ENCODE data around the gene EPRS1.

Gene EPRS1

DNA sequence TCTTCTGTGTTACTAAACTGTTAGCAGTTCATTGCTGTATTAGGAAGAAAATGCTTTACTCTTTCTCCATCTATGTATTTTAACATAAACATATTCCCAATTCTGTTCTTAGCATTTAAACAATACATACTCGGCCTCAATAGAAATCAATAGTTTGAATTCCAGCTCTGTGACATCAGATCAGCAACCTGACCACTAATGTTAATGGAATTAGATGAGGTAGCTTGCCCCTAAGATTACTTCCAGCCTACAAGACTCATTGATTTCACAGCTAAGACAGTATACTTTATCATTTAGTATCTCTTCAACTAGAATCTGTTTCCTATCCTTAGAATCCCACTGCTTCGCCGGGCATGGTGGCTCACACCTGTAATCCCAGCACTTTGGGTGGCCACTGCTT is 38.9 kb downstream of the EPRS1 start:
- no peak overlapping the region for H4K8ac ChIP-seq (ENCODE audit: low read depth, low read length)
- H3K36me3 ChIP-seq (ENCODE audit: control insufficient read depth, insufficient read depth, low read length) = no peaks in the 10 kb centered on the region
- no peak overlapping the region for H3K23ac ChIP-seq (ENCODE audit: low read length)
- no peak overlapping the region for H3K4me3 ChIP-seq (ENCODE audit: low read length)
- no CpG with 5 or more reads among the region's 3 CpGs for WGBS (ENCODE audit: extremely low coverage, insufficient coverage, low lambda C conversion rate)
- H2AK5ac ChIP-seq (ENCODE audit: low read length) = no peak overlapping the region
- H3K27ac ChIP-seq (ENCODE audit: low read depth, low read length) = no peak overlapping the region
- H4K5ac ChIP-seq (ENCODE audit: low read length) = no peak overlapping the region
- no peaks in the 10 kb centered on the region for H3K27me3 ChIP-seq (ENCODE audit: insufficient read depth, low read length, poor library complexity)
- no peak overlapping the region for H3K9ac ChIP-seq (ENCODE audit: low read length)
- H2BK120ac ChIP-seq (ENCODE audit: low read depth, low read length) = no peak overlapping the region
- H3K79me1 ChIP-seq (ENCODE audit: low read length) = no peaks in the 10 kb centered on the region
- H2BK5ac ChIP-seq (ENCODE audit: low read length) = no peak overlapping the region
- H2BK15ac ChIP-seq (replicated peaks; ENCODE audit: low read depth) = no peak overlapping the region
- H3K4me1 ChIP-seq (ENCODE audit: control insufficient read depth, low read depth, low read length) = no peaks in the 10 kb centered on the region
- H3K4ac ChIP-seq (ENCODE audit: low read depth, low read length) = no peak overlapping the region
- H3K79me2 ChIP-seq (ENCODE audit: control insufficient read depth, insufficient read depth, low read length) = no peaks in the 10 kb centered on the region
- no peak overlapping the region for H3K56ac ChIP-seq (ENCODE audit: low read length)
- peak; percentile 40 for DNase-seq
- no peak overlapping the region for H3K4me2 ChIP-seq (ENCODE audit: low read length)
- H3K18ac ChIP-seq (ENCODE audit: low read length) = no peak overlapping the region

DNA sequence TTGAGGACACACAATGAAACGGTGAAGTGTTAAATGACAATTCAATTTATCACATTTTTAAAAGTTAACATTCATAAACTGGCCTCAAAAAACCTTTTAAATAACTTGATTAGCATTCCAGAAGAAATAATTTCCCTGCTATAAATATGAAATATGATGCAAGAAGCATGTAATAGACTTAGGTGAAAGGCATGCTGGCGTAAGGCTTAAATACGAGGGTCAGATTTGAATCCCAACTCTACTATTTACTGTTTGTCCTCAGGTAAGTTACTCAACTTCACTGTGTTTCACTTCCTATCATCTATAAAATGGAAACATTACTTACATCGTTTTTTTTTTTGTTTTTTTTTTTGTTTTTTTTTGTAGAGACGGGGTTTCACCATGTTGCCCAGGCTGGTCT is 40.8 kb downstream of the EPRS1 start:
- Histone ChIP-seq H2BK15ac (replicated peaks; ENCODE audit: low read depth) (no peak overlapping the region), H3K79me2 (ENCODE audit: control insufficient read depth, insufficient read depth, low read length) (no peaks in the 10 kb centered on the region), H3K9ac (ENCODE audit: low read length) (no peak overlapping the region), H3K4me1 (ENCODE audit: control insufficient read depth, low read depth, low read length) (no peaks in the 10 kb centered on the region), H3K4me3 (ENCODE audit: low read length) (no peak overlapping the region), H3K18ac (ENCODE audit: low read length) (no peak overlapping the region), H3K27me3 (ENCODE audit: insufficient read depth, low read length, poor library complexity) (no peaks in the 10 kb centered on the region), H2AK5ac (ENCODE audit: low read length) (no peak overlapping the region), H4K5ac (ENCODE audit: low read length) (no peak overlapping the region), H3K4me2 (ENCODE audit: low read length) (no peak overlapping the region), H3K23ac (ENCODE audit: low read length) (no peak overlapping the region), H3K27ac (ENCODE audit: low read depth, low read length) (no peak overlapping the region), H3K56ac (ENCODE audit: low read length) (no peak overlapping the region), H2BK120ac (ENCODE audit: low read depth, low read length) (no peak overlapping the region), H2BK5ac (ENCODE audit: low read length) (no peak overlapping the region), H4K8ac (ENCODE audit: low read depth, low read length) (no peak overlapping the region), H3K4ac (ENCODE audit: low read depth, low read length) (no peak overlapping the region), H3K36me3 (ENCODE audit: control insufficient read depth, insufficient read depth, low read length) (no peaks in the 10 kb centered on the region), H3K79me1 (ENCODE audit: low read length) (no peaks in the 10 kb centered on the region)
- no CpG with 5 or more reads among the region's 5 CpGs for WGBS (ENCODE audit: extremely low coverage, insufficient coverage, low lambda C conversion rate)
- no peak for DNase-seq

DNA sequence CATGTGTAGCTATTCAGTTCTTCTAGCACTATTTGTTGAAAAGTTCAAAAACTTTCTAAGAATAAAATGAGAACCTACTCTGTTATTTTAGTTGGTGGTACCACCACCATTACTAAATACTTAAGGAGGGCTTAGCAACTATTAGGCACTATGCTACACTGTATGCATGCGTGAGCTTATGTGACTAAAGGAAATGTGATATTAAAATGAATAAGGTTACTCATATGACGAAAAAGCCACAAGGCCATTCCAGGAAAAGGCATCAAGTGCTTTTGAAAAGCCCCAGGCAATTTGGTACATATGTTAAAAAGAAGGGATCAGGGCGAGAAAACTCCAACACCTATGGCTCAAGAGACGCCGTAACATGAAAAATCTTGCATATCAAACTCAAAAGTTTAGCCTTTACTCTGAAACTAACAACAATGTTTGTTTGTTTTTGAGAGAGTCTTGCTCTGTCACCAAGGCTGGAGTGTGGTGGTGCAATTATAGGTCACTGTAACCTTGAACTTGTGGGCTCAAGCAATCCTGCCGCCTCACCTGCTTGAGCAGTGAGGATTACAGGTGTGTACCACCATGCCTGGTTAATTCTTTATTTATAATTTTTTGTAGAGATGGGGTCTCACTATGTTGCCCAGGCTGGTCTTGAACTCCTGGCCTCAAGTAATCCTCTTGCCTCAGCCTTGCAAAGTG is 42.5 kb downstream of the EPRS1 start:
- no peaks in the 10 kb centered on the region for H3K79me2 ChIP-seq (ENCODE audit: control insufficient read depth, insufficient read depth, low read length)
- no peak for DNase-seq
- no peak overlapping the region for H3K9ac ChIP-seq (ENCODE audit: low read length)
- H3K36me3 ChIP-seq (ENCODE audit: control insufficient read depth, insufficient read depth, low read length) = no peaks in the 10 kb centered on the region
- H3K23ac ChIP-seq (ENCODE audit: low read length) = no peak overlapping the region
- H2BK5ac ChIP-seq (ENCODE audit: low read length) = no peak overlapping the region
- H2BK15ac ChIP-seq (replicated peaks; ENCODE audit: low read depth) = no peak overlapping the region
- no peaks in the 10 kb centered on the region for H3K27me3 ChIP-seq (ENCODE audit: insufficient read depth, low read length, poor library complexity)
- no peak overlapping the region for H3K4ac ChIP-seq (ENCODE audit: low read depth, low read length)
- H3K4me2 ChIP-seq (ENCODE audit: low read length) = no peak overlapping the region
- H2BK120ac ChIP-seq (ENCODE audit: low read depth, low read length) = no peak overlapping the region
- no peak overlapping the region for H2AK5ac ChIP-seq (ENCODE audit: low read length)
- no peak overlapping the region for H4K8ac ChIP-seq (ENCODE audit: low read depth, low read length)
- no peaks in the 10 kb centered on the region for H3K4me1 ChIP-seq (ENCODE audit: control insufficient read depth, low read depth, low read length)
- H3K27ac ChIP-seq (ENCODE audit: low read depth, low read length) = no peak overlapping the region
- no peaks in the 10 kb centered on the region for H3K79me1 ChIP-seq (ENCODE audit: low read length)
- WGBS (ENCODE audit: extremely low coverage, insufficient coverage, low lambda C conversion rate) = no CpG with 5 or more reads among the region's 6 CpGs
- no peak overlapping the region for H3K56ac ChIP-seq (ENCODE audit: low read length)
- H3K18ac ChIP-seq (ENCODE audit: low read length) = no peak overlapping the region
- H3K4me3 ChIP-seq (ENCODE audit: low read length) = no peak overlapping the region
- no peak overlapping the region for H4K5ac ChIP-seq (ENCODE audit: low read length)

DNA sequence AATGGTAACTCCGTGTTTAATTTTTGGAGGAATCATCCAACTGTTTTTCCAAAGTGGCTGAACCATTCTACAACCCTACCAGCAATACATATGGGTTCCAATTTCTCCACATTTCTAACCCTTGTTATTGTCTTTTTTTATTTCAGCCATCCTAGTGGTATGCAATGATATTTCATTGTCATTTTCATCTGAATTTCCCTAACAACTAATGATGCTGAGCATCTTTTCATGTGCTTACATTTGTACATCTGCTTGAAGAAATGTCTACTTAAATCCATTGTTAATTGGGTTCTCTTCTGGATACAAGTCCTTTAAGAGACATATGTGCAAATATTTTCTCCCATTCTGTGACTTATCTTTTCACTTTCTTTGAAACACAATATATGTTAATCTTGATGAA is 43.3 kb downstream of the EPRS1 start:
- no peaks in the 10 kb centered on the region for H3K36me3 ChIP-seq (ENCODE audit: control insufficient read depth, insufficient read depth, low read length)
- H4K8ac ChIP-seq (ENCODE audit: low read depth, low read length) = no peak overlapping the region
- WGBS (ENCODE audit: extremely low coverage, insufficient coverage, low lambda C conversion rate) = no CpG with 5 or more reads among the region's 1 CpG
- no peak overlapping the region for H2BK120ac ChIP-seq (ENCODE audit: low read depth, low read length)
- DNase-seq = no peak
- H3K9ac ChIP-seq (ENCODE audit: low read length) = no peak overlapping the region
- H2BK15ac ChIP-seq (replicated peaks; ENCODE audit: low read depth) = no peak overlapping the region
- no peak overlapping the region for H2BK5ac ChIP-seq (ENCODE audit: low read length)
- no peak overlapping the region for H3K4me3 ChIP-seq (ENCODE audit: low read length)
- no peaks in the 10 kb centered on the region for H3K79me2 ChIP-seq (ENCODE audit: control insufficient read depth, insufficient read depth, low read length)
- no peak overlapping the region for H3K18ac ChIP-seq (ENCODE audit: low read length)
- H3K79me1 ChIP-seq (ENCODE audit: low read length) = no peaks in the 10 kb centered on the region
- H3K27ac ChIP-seq (ENCODE audit: low read depth, low read length) = no peak overlapping the region
- H3K4ac ChIP-seq (ENCODE audit: low read depth, low read length) = no peak overlapping the region
- no peak overlapping the region for H2AK5ac ChIP-seq (ENCODE audit: low read length)
- no peak overlapping the region for H3K23ac ChIP-seq (ENCODE audit: low read length)
- H3K4me2 ChIP-seq (ENCODE audit: low read length) = no peak overlapping the region
- H3K4me1 ChIP-seq (ENCODE audit: control insufficient read depth, low read depth, low read length) = no peaks in the 10 kb centered on the region
- H3K56ac ChIP-seq (ENCODE audit: low read length) = no peak overlapping the region
- no peaks in the 10 kb centered on the region for H3K27me3 ChIP-seq (ENCODE audit: insufficient read depth, low read length, poor library complexity)
- no peak overlapping the region for H4K5ac ChIP-seq (ENCODE audit: low read length)

DNA sequence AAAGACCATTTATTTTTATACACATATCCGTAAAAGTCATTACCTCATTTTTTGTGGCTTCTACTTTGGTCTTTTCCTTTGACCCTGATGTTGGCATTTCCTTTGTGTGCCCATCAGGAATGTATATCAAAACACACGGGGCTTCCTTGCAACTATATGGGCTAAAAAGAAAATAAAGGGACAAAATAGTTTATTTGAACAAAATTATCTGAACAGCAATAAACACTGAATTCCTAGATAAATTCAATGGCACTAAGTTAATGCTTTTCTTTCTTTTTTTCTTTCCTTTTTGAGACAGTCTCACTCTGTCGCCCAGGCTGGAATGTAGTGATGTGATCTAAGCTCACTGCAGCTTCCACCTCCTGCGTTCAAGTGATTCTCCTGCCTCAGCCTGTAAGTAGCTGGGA is 45.2 kb downstream of the EPRS1 start:
- no peak overlapping the region for H3K56ac ChIP-seq (ENCODE audit: low read length)
- no peak overlapping the region for H3K18ac ChIP-seq (ENCODE audit: low read length)
- no peak overlapping the region for H3K4me2 ChIP-seq (ENCODE audit: low read length)
- H3K27ac ChIP-seq (ENCODE audit: low read depth, low read length) = no peak overlapping the region
- H3K27me3 ChIP-seq (ENCODE audit: insufficient read depth, low read length, poor library complexity) = no peaks in the 10 kb centered on the region
- no peak overlapping the region for H2BK5ac ChIP-seq (ENCODE audit: low read length)
- WGBS (ENCODE audit: extremely low coverage, insufficient coverage, low lambda C conversion rate) = no CpG with 5 or more reads among the region's 4 CpGs
- H3K4ac ChIP-seq (ENCODE audit: low read depth, low read length) = no peak overlapping the region
- no peak overlapping the region for H2BK15ac ChIP-seq (replicated peaks; ENCODE audit: low read depth)
- no peak overlapping the region for H3K9ac ChIP-seq (ENCODE audit: low read length)
- H3K79me1 ChIP-seq (ENCODE audit: low read length) = no peaks in the 10 kb centered on the region
- no peak overlapping the region for H3K4me3 ChIP-seq (ENCODE audit: low read length)
- H2AK5ac ChIP-seq (ENCODE audit: low read length) = no peak overlapping the region
- H3K79me2 ChIP-seq (ENCODE audit: control insufficient read depth, insufficient read depth, low read length) = no peaks in the 10 kb centered on the region
- no peak overlapping the region for H2BK120ac ChIP-seq (ENCODE audit: low read depth, low read length)
- no peak overlapping the region for H4K5ac ChIP-seq (ENCODE audit: low read length)
- no peaks in the 10 kb centered on the region for H3K4me1 ChIP-seq (ENCODE audit: control insufficient read depth, low read depth, low read length)
- H3K36me3 ChIP-seq (ENCODE audit: control insufficient read depth, insufficient read depth, low read length) = no peaks in the 10 kb centered on the region
- no peak overlapping the region for H4K8ac ChIP-seq (ENCODE audit: low read depth, low read length)
- H3K23ac ChIP-seq (ENCODE audit: low read length) = no peak overlapping the region
- no peak for DNase-seq

DNA sequence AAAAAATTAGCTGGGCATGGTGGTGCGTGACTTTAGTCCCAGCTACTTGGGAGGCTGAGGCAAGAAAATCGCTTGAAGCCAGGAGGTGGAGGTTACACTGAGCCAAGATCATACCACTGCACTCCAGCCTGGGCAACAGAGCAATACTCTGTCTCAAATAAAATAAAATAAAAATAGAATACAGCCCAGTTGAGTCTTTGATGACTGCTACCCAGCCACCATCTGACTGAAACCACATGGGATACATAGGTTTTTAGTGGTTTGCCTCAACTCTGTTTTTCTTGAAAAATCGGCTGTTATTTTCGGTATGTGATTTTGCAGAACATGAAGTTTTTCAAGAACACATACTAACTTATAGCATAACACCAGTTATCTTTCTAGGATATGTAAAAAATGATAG is 46.5 kb downstream of the EPRS1 start:
- no peak overlapping the region for H4K5ac ChIP-seq (ENCODE audit: low read length)
- no peak overlapping the region for H3K56ac ChIP-seq (ENCODE audit: low read length)
- no peak overlapping the region for H3K4me2 ChIP-seq (ENCODE audit: low read length)
- H3K23ac ChIP-seq (ENCODE audit: low read length) = no peak overlapping the region
- no peak overlapping the region for H3K9ac ChIP-seq (ENCODE audit: low read length)
- no peak overlapping the region for H2BK120ac ChIP-seq (ENCODE audit: low read depth, low read length)
- no peak overlapping the region for H2AK5ac ChIP-seq (ENCODE audit: low read length)
- H3K18ac ChIP-seq (ENCODE audit: low read length) = no peak overlapping the region
- H3K4me3 ChIP-seq (ENCODE audit: low read length) = no peak overlapping the region
- H3K79me1 ChIP-seq (ENCODE audit: low read length) = no peaks in the 10 kb centered on the region
- H3K27ac ChIP-seq (ENCODE audit: low read depth, low read length) = no peak overlapping the region
- H4K8ac ChIP-seq (ENCODE audit: low read depth, low read length) = no peak overlapping the region
- no peaks in the 10 kb centered on the region for H3K36me3 ChIP-seq (ENCODE audit: control insufficient read depth, insufficient read depth, low read length)
- DNase-seq = no peak
- no CpG with 5 or more reads among the region's 4 CpGs for WGBS (ENCODE audit: extremely low coverage, insufficient coverage, low lambda C conversion rate)
- no peaks in the 10 kb centered on the region for H3K79me2 ChIP-seq (ENCODE audit: control insufficient read depth, insufficient read depth, low read length)
- H2BK5ac ChIP-seq (ENCODE audit: low read length) = no peak overlapping the region
- H3K27me3 ChIP-seq (ENCODE audit: insufficient read depth, low read length, poor library complexity) = no peaks in the 10 kb centered on the region
- no peak overlapping the region for H2BK15ac ChIP-seq (replicated peaks; ENCODE audit: low read depth)
- no peaks in the 10 kb centered on the region for H3K4me1 ChIP-seq (ENCODE audit: control insufficient read depth, low read depth, low read length)
- H3K4ac ChIP-seq (ENCODE audit: low read depth, low read length) = no peak overlapping the region
